Suprapubic skin (tissue), 4 donors: ENCODE data around the gene KCNA1.

Source experiments
- POLR2A ChIP-seq, 2 donors: fragments of 450-650 bp; IDR thresholded peaks; one replicate each; pipeline ENCODE4 v1.6.1; 2017; ENCODE audit warnings: antibody characterized with exemption in 2 of 2, mild to moderate bottlenecking in 2 of 2, moderate library complexity in 2 of 2
- POLR2AphosphoS5 ChIP-seq, 3 donors: sonication (generic); formaldehyde crosslinking; IDR thresholded peaks; one replicate each; pipeline ENCODE4 v1.6.1; 2017; ENCODE audit warnings: antibody characterized with exemption in 3 of 3
- TF ChIP-seq, protein P1 (sequence below), 2 donors: fragments of 200-600 bp in 1 of 2; fragments of 450-650 bp in 1 of 2; sonication (generic) in 1 of 2; IDR thresholded peaks; one replicate each; pipeline ENCODE4 v1.5.1; 2016 to 2019; ENCODE audit warnings: antibody characterized with exemption in 2 of 2, mild to moderate bottlenecking in 1 of 2, moderate library complexity in 1 of 2

- TF ChIP-seq, protein P1, sequence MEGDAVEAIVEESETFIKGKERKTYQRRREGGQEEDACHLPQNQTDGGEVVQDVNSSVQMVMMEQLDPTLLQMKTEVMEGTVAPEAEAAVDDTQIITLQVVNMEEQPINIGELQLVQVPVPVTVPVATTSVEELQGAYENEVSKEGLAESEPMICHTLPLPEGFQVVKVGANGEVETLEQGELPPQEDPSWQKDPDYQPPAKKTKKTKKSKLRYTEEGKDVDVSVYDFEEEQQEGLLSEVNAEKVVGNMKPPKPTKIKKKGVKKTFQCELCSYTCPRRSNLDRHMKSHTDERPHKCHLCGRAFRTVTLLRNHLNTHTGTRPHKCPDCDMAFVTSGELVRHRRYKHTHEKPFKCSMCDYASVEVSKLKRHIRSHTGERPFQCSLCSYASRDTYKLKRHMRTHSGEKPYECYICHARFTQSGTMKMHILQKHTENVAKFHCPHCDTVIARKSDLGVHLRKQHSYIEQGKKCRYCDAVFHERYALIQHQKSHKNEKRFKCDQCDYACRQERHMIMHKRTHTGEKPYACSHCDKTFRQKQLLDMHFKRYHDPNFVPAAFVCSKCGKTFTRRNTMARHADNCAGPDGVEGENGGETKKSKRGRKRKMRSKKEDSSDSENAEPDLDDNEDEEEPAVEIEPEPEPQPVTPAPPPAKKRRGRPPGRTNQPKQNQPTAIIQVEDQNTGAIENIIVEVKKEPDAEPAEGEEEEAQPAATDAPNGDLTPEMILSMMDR (IDR thresholded peaks at IDR 0.05) = no peak
- no peak for TF ChIP-seq POLR2A (IDR thresholded peaks at IDR 0.05)
- TF ChIP-seq POLR2AphosphoS5 (IDR thresholded peaks at IDR 0.05) = no peak
These were observed 29.2 kb downstream of the KCNA1 start for GRCh38 chr12:4938900-4939299.
